ENCODE results near the gene IREB2.
"Not testable (repeated sequence)": the region's sequence is repeated elsewhere in the genome, so short reads cannot be mapped to it uniquely, and the experiment has no call there.

Gene IREB2

GRCh38 chr15:78434134-78434533, 3.9 kb upstream of the IREB2 start:
- DNase-seq (ENCODE audit: low read depth in 2 of 2): no peak

- DNase-seq (ENCODE audit: low read depth in 2 of 2): not testable (repeated sequence)
Observed at GRCh38 chr15:78434711-78435110, 3.3 kb upstream of the IREB2 start.

- no peak for DNase-seq (ENCODE audit: low read depth in 2 of 2)
Observed at GRCh38 chr15:78437107-78437761, 782 bp upstream of the IREB2 start.

GRCh38 chr15:78438619-78439285, 736 bp downstream of the IREB2 start:
- no peak for DNase-seq (ENCODE audit: low read depth in 2 of 2)

GRCh38 chr15:78440375-78441373, 2.7 kb downstream of the IREB2 start:
- no peak for DNase-seq (ENCODE audit: low read depth in 2 of 2)

GRCh38 chr15:78444255-78444654, 6.2 kb downstream of the IREB2 start:
- no peak for DNase-seq (ENCODE audit: low read depth in 2 of 2)

GRCh38 chr15:78445875-78446274, 7.9 kb downstream of the IREB2 start:
- DNase-seq (ENCODE audit: low read depth in 2 of 2): no peak

- DNase-seq (ENCODE audit: low read depth in 2 of 2): no peak
Observed at GRCh38 chr15:78446551-78446950, 8.5 kb downstream of the IREB2 start.

GRCh38 chr15:78448441-78449219, 10.6 kb downstream of the IREB2 start:
- no peak for DNase-seq (ENCODE audit: low read depth in 2 of 2)

GRCh38 chr15:78449220-78449999, 11.4 kb downstream of the IREB2 start:
- no peak for DNase-seq (ENCODE audit: low read depth in 2 of 2)

- no peak for DNase-seq (ENCODE audit: low read depth in 2 of 2)
Observed at GRCh38 chr15:78450285-78450858, 12.4 kb downstream of the IREB2 start.

- no peak for DNase-seq (ENCODE audit: low read depth in 2 of 2)
Observed at GRCh38 chr15:78452485-78452884, 14.5 kb downstream of the IREB2 start.

GRCh38 chr15:78453447-78453846, 15.4 kb downstream of the IREB2 start:
- no peak for DNase-seq (ENCODE audit: low read depth in 2 of 2)

GRCh38 chr15:78454992-78455391, 17.0 kb downstream of the IREB2 start:
- DNase-seq (ENCODE audit: low read depth in 2 of 2): no peak

GRCh38 chr15:78455749-78456148, 17.7 kb downstream of the IREB2 start:
- no peak for DNase-seq (ENCODE audit: low read depth in 2 of 2)

GRCh38 chr15:78456426-78456825, 18.4 kb downstream of the IREB2 start:
- no peak for DNase-seq (ENCODE audit: low read depth in 2 of 2)

- DNase-seq (ENCODE audit: low read depth in 2 of 2): no peak
Observed at GRCh38 chr15:78457101-78457500, 19.1 kb downstream of the IREB2 start.

- no peak for DNase-seq (ENCODE audit: low read depth in 2 of 2)
Observed at GRCh38 chr15:78460737-78461136, 22.7 kb downstream of the IREB2 start.

GRCh38 chr15:78461171-78461888, 23.3 kb downstream of the IREB2 start:
- DNase-seq (ENCODE audit: low read depth in 2 of 2): no peak

- no peak for DNase-seq (ENCODE audit: low read depth in 2 of 2)
Observed at GRCh38 chr15:78469031-78469430, 31.0 kb downstream of the IREB2 start.
